Colonic mucosa (tissue), 4 donors: ENCODE measurements around the gene CWC25. TPM values are rescaled to one million over a fixed set of nuclear protein-coding genes. Genes with fewer than 3 reads are reported as not detected.
"Not testable (repeated sequence)": the region's sequence is repeated elsewhere in the genome, so short reads cannot be mapped to it uniquely, and the experiment has no call there.

Experiments
- DNase-seq: peaks from one replicate; pipeline ENCODE4 v3.0.0-alpha.2; 2020
- H3K27ac ChIP-seq: fragments of 200-600 bp; one replicate; pipeline ENCODE4 v1.8.0; 2021
- H3K27me3 ChIP-seq: fragments of 200-600 bp; one replicate; pipeline ENCODE4 v1.8.0; 2021
- H3K36me3 ChIP-seq: fragments of 200-600 bp; one replicate; pipeline ENCODE4 v1.8.0; 2021
- H3K4me1 ChIP-seq: fragments of 200-600 bp; one replicate; pipeline ENCODE4 v1.8.0; 2021; ENCODE audit warnings: mild to moderate bottlenecking
- H3K4me3 ChIP-seq: fragments of 200-600 bp; one replicate; pipeline ENCODE4 v1.8.0; 2021
- H3K9ac ChIP-seq, 2 donors: one replicate each; pipeline ENCODE4 v1.7.0; 2013; ENCODE audit warnings: control low read depth in 2 of 2, low read depth in 2 of 2, low read length in 2 of 2
- H3K9me3 ChIP-seq: fragments of 200-600 bp; one replicate; pipeline ENCODE4 v1.8.0; 2021
- CTCF ChIP-seq: fragments of 200-600 bp; IDR thresholded peaks from one replicate; pipeline ENCODE4 v1.8.0; 2022; ENCODE audit warnings: antibody characterized with exemption, mild to moderate bottlenecking
- intact Hi-C: fragments of 100-400 bp; cut with DNase I; formaldehyde crosslinking; loops from one replicate; pipeline ENCODE4 v1.14.1; 2022
- total RNA-seq, 2 donors: library from RNA; stranded (reverse); fragmentation: NEBNext Ultra II Directional in 1 of 2; extraction: Animal tissue kit (Norgen Biotek cat#: 25700) in 1 of 2; gene quantifications; one replicate each; pipeline ENCODE4 v1.2.1, GENCODE V29; 2021
- donor health status: healthy.
- donor health status: DM: no; HTN: no; CAD: no.
- donor health status: DM: no; HTN: no; CAD: no.

The CWC25 gene
- total RNA-seq, 2 donors from 2014 or later: 18.7 TPM

- no peaks in the 10 kb centered on the region for H3K9me3 ChIP-seq
- no peak overlapping the region for H3K27ac ChIP-seq
- TF ChIP-seq CTCF: no peak
- intact Hi-C loops: no loop called here
- no peaks in the 10 kb centered on the region for H3K36me3 ChIP-seq
- H3K27me3 ChIP-seq: no peaks in the 10 kb centered on the region
- DNase-seq: no peak
- peaks cover 23% of the 10 kb centered on the region for H3K4me1 ChIP-seq
- H3K4me3 ChIP-seq: no peak overlapping the region
- no peak overlapping the region for H3K9ac ChIP-seq
Measured at GRCh38 chr17:38796451-38797157, 28.5 kb downstream of the CWC25 start.

- Histone ChIP-seq H3K4me1 (peaks cover 23% of the 10 kb centered on the region), H3K27me3 (no peaks in the 10 kb centered on the region), H3K9ac (no peak overlapping the region), H3K9me3 (no peaks in the 10 kb centered on the region), H3K4me3 (no peak overlapping the region), H3K27ac (no peak overlapping the region), H3K36me3 (no peaks in the 10 kb centered on the region)
- DNase-seq: no peak
- intact Hi-C loops: no loop called here
- TF ChIP-seq CTCF: no peak
Measured at GRCh38 chr17:38794221-38794620, 30.9 kb downstream of the CWC25 start.

GRCh38 chr17:38791162-38791561 is 34.0 kb downstream of the CWC25 start:
- no peak for TF ChIP-seq CTCF

GRCh38 chr17:38790148-38790707 is 34.9 kb downstream of the CWC25 start:
- DNase-seq, H3K4me3 ChIP-seq, H3K4me1 ChIP-seq, intact Hi-C loops, H3K27ac ChIP-seq, H3K36me3 ChIP-seq, H3K27me3 ChIP-seq, H3K9ac ChIP-seq, H3K9me3 ChIP-seq: not testable (repeated sequence)

More at GRCh38 chr17:38791162-38791561, 34.0 kb downstream of the CWC25 start:
- intact Hi-C loops: no loop called here
- Histone ChIP-seq H3K4me3 (no peak overlapping the region), H3K4me1 (peaks cover under 1% of the 10 kb centered on the region), H3K27ac (no peak overlapping the region), H3K9ac (no peak overlapping the region), H3K27me3 (no peaks in the 10 kb centered on the region), H3K9me3 (no peaks in the 10 kb centered on the region), H3K36me3 (peaks cover 7% of the 10 kb centered on the region)
- no peak for DNase-seq

GRCh38 chr17:38789185-38789584 is 35.9 kb downstream of the CWC25 start:
- no peak for TF ChIP-seq CTCF
- intact Hi-C loops: no loop called here
- no peaks in the 10 kb centered on the region for H3K27me3 ChIP-seq

GRCh38 chr17:38787999-38788398 is 37.1 kb downstream of the CWC25 start:
- H3K4me3 ChIP-seq, H3K27ac ChIP-seq, H3K9me3 ChIP-seq, intact Hi-C loops, H3K4me1 ChIP-seq, H3K27me3 ChIP-seq, DNase-seq, H3K9ac ChIP-seq: not testable (repeated sequence)
- H3K36me3 ChIP-seq: peaks cover 11% of the 10 kb centered on the region

More at GRCh38 chr17:38789185-38789584, 35.9 kb downstream of the CWC25 start:
- Histone ChIP-seq H3K4me1 (no peaks in the 10 kb centered on the region), H3K9me3 (no peaks in the 10 kb centered on the region), H3K4me3 (no peak overlapping the region), H3K27ac (no peak overlapping the region), H3K9ac (no peak overlapping the region), H3K36me3 (peaks cover 8% of the 10 kb centered on the region)
- no peak for DNase-seq
